HG03060 (cell line): ENCODE results near the gene SCUBE3.

ENCODE experiments used
- ATAC-seq: cut with Tn5 transposase; IDR thresholded peaks from one replicate; pipeline ENCODE4 v1.9.1; 2021; ENCODE audit warnings: low read depth, moderate number of reproducible peaks; ENCODE audit not compliant: unreplicated experiment

Gene SCUBE3

DNA sequence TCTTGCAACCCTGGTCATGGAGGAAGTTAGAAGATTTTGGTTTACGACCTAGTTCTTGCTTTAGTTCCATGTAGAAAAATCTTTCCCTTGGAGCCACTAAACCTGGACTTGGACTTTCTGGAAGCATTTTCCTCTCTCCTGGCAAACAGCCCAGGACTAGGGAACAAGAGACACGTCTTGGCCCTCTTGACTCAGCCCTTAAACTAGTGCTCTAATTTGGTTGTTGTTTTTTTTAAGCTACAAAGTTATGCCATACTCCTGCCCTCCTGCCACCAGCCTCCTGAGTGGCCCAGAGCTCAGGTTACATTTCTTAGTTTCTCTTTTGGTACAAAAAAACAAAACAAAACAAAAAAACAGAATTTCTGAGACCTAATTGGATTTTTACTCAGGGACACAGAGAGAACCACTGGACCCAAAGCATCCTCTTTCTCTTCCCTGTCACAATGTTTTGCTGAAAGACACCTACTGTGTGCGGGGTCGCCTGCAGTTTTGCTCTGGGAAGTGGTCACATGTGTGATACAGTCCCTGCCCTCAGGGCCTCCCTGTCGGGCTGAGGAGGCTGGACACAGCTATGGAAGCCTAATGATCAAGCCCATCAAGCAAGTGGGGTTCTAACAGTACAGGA, 32.3 kb upstream of the SCUBE3 start:
- no peak for ATAC-seq

DNA sequence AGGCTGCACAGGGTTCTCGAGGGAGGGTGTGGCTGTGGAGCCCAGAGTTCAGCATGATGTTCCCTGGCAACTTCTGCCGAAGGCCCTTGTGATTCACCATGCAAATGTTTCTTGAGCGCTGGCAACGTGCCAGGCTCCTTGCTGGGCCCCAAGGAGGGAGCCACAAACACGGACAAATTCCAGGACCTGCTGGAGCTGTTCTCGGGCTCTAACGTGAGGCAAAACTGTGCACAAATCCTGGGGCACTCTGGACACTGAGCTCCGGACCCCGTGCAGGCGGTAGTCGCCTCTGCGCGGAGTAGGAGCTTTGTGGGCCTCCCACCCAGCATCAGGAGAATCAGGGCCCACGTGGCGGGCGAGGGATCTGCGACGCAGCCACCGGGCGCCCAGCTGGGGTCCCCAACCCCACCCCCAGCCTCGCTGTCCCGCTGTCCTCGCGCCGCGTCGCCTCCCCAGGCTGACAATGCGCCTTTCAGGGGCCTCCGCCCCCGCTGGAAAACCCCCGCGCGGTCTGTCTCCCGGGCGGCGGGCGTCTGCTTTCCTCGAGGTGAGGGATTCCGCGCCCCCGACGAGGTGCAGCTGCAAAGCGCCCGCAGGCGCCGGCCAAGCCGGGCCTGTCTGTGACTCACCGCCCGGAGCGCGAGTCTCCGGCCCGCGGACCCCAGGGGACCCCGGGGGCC, 31.7 kb upstream of the SCUBE3 start:
- no peak for ATAC-seq

GRCh38 chr6:35183281-35183680, 30.5 kb upstream of the SCUBE3 start:
- no peak for ATAC-seq

DNA sequence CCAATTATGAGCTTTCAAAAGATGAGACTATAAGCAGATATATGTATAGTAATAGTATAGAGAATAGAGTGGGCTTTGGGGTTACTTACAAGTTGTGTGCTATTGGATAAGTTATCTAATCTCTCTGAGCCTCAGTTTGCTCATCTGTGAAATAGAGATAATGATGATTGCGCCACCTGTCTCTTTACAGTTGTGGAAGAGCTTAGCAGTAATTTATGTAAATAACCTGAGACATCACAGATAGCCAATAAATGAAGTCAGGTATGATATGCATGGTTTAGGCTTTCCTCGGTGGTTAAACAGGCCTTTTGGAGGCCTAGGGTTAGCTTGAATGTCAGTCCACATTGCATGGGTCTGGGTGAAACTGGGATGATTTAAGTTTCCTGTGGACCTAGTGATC, 29.8 kb upstream of the SCUBE3 start:
- no peak for ATAC-seq

- ATAC-seq, result no peak
Measured at GRCh38 chr6:35184580-35185301, 29.0 kb upstream of the SCUBE3 start.

GRCh38 chr6:35185302-35185681, 28.5 kb upstream of the SCUBE3 start:
- ATAC-seq, result no peak

- ATAC-seq, result no peak
Measured at GRCh38 chr6:35185971-35186370, 27.8 kb upstream of the SCUBE3 start.

GRCh38 chr6:35186571-35186970, 27.2 kb upstream of the SCUBE3 start:
- ATAC-seq, result no peak

DNA sequence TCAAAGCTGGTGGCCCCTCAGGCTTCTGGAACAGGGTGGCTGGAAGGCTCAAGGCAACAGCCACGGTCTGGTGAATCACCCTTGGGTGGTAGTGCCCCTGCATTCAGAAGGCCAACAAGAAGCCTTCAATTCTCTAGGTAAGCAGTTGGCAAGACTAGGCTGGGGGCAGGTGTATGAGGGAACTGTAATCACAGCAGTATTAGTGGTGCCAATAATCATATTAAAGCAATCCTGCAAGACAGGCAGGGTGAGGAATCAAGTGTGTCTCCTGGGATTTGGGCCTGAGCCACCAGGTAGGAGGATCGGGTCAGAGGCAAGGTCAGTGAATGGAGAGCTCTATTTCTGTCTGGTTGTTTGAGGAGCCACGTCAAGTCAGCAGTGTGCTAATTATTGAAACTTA, 24.9 kb upstream of the SCUBE3 start:
- ATAC-seq, result no peak

GRCh38 chr6:35190306-35190705, 23.4 kb upstream of the SCUBE3 start:
- ATAC-seq, result no peak

GRCh38 chr6:35191889-35192288, 21.9 kb upstream of the SCUBE3 start:
- ATAC-seq, result no peak

DNA sequence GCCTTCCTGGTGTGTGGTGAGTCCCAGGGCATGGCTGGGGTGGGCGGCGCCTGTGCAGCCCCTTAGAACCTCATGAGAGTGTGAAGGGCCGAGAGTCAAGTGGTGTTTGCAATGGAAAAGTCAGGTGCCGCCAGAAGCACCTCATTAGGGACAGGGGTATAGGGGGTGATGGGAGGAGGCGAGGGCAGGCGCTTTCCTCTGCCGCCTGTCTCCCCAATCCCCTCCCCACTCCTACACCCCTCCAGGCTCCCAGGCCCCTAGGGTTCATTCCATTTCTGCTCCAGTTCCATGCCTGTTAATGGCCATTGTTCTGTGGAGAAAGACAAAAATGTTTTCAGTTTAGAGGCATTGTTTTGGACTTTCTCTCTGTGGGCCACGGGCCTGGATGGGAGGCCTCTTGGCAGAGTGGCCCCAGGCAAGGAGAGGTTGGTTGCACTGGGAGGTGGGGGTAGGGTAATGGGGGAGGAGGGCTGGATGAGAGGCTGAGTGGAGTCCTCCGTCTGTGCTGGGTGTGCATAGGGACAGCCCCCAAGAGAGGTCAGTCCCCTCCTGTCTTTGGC, 21.4 kb upstream of the SCUBE3 start:
- no peak for ATAC-seq

DNA sequence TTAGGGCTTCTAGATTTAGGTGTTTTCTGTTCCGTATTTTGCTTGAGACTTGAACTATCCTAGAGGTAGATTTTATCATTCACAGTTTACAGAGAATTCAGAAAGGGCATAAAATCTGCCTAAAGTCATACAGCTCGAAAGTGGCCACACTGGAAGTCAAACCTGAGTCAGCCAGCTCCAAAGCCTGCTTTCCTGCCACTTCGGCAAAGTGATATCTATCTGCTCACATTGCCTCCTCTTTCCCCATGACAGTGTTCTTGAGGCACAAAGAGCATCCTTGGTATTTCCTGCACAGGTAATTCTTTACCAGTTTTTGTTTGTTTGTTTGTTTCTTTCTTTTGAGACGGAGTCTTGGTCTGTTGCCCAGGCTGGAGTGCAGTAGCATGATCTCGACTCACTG, 19.4 kb upstream of the SCUBE3 start:
- no peak for ATAC-seq

- no peak for ATAC-seq
Measured at GRCh38 chr6:35195120-35195780, 18.5 kb upstream of the SCUBE3 start.

- no peak for ATAC-seq
Measured at GRCh38 chr6:35197196-35197595, 16.6 kb upstream of the SCUBE3 start.

- ATAC-seq, result no peak
Measured at GRCh38 chr6:35199866-35200265, 13.9 kb upstream of the SCUBE3 start.

GRCh38 chr6:35202066-35202546, 11.7 kb upstream of the SCUBE3 start:
- ATAC-seq, result no peak

DNA sequence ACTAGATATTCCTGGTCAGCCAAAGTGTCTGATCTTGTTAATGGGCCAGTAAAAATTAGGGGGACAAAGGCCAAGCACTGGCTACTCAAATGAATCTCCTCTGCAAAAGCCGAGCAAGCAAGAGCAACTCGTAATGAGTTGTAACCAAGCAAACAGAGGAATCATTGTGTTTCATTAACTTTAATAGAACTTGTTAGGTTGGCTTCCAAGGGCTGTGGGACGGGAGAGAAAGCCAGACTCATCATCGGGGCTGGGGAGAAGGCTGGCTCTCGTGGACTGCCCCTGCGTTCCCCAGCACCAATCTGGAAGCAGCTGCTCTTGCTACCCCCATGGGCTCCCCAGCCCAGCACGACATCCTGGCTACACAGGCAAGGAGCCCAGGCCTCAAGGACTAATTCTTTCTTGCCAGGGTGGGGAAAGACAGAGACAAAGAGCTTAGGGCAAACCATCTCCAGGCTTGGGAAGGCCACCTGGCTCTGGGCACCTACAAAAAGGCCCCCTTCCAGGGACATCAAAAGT, 10.5 kb upstream of the SCUBE3 start:
- no peak for ATAC-seq

GRCh38 chr6:35203680-35204079, 10.1 kb upstream of the SCUBE3 start:
- no peak for ATAC-seq

DNA sequence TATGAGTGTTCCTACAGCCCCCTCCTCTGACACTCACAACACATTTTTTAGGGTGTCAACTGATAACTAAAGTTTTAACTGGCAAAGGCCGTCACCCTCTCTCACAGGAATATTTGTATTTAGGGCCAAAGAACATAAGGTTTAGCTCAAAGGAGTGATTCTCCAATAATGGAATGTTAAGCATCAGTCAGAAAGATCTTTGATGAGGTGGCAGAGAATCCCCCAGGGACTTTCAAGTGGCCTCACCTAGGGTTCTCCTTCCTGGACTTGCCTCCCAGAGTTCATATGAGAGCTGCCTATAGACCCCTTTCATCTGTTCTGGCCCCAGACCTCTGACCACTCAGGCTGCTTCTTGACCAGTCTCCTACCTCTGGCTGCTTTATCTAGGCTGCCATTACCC, 7.4 kb upstream of the SCUBE3 start:
- no peak for ATAC-seq

GRCh38 chr6:35208419-35208818, 5.3 kb upstream of the SCUBE3 start:
- ATAC-seq, result no peak
